ENCODE results near the gene TSC22D1.

DNA sequence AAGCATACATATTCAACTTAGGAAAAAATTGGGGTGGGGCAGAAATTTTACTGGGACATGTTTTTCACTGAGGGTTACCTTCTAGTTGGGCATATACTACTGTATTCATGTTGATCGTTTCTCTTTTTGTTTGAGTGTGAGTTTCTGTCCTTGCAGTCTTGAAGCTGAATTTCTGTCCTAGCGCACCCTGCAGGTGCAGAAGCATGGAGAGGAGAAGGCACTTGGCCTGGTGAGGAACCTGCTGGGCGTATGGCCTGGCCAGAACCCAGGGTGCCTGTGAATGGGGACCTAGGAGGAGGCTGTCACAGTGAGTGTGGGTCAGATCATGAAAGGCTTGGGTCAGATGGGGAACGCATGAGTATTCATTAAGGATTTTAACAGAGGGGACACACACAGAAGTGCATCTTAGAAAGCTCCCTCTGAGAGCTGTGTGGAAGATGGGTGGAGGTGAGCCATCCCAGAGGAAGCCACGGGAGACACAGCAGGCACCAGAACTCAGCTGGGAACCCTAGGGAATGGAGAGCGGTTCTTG is 165.7 kb downstream of the TSC22D1 start:
- TF ChIP-seq FOXK2 (IDR thresholded peaks at IDR 0.05) (no peak), L3MBTL2 (conservative IDR thresholded peaks at IDR 0.05) (no peak), SP1 (IDR thresholded peaks at IDR 0.05) (no peak), ZNF384 (IDR thresholded peaks at IDR 0.05) (no peak), LEF1 (IDR thresholded peaks at IDR 0.05; ENCODE audit: borderline replicate concordance) (no peak), FOXM1 (IDR thresholded peaks at IDR 0.05; ENCODE audit: borderline replicate concordance) (no peak), ARNT (IDR thresholded peaks at IDR 0.05) (no peak), SUZ12 (IDR thresholded peaks at IDR 0.05) (no peak), HDGF (IDR thresholded peaks at IDR 0.05; ENCODE audit: borderline replicate concordance) (no peak)
- TF ChIP-seq, protein P1, sequence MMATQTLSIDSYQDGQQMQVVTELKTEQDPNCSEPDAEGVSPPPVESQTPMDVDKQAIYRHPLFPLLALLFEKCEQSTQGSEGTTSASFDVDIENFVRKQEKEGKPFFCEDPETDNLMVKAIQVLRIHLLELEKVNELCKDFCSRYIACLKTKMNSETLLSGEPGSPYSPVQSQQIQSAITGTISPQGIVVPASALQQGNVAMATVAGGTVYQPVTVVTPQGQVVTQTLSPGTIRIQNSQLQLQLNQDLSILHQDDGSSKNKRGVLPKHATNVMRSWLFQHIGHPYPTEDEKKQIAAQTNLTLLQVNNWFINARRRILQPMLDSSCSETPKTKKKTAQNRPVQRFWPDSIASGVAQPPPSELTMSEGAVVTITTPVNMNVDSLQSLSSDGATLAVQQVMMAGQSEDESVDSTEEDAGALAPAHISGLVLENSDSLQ (IDR thresholded peaks at IDR 0.05): no peak

Measured in HEK293T (cell line).